Thyroid gland (tissue), 4 donors: ENCODE measurements around the gene SMIM36.

Experiments
- POLR2A ChIP-seq, 2 donors: fragments of 450-650 bp; IDR thresholded peaks; one replicate each; pipeline ENCODE4 v1.6.1; 2017; ENCODE audit warnings: antibody characterized with exemption in 2 of 2, mild to moderate bottlenecking in 2 of 2, moderate library complexity in 1 of 2
- TF ChIP-seq, protein P1 (sequence below), 6 experiments: fragments of 200-600 bp in 3 of 6; fragments of 450-650 bp in 3 of 6; sonication (generic) in 3 of 6; IDR thresholded peaks; one replicate each; pipeline ENCODE4 v1.5.1; 2016 to 2019; ENCODE audit warnings: antibody characterized with exemption in 6 of 6, mild to moderate bottlenecking in 2 of 6, inconsistent platforms in 1 of 6, moderate library complexity in 1 of 6

DNA sequence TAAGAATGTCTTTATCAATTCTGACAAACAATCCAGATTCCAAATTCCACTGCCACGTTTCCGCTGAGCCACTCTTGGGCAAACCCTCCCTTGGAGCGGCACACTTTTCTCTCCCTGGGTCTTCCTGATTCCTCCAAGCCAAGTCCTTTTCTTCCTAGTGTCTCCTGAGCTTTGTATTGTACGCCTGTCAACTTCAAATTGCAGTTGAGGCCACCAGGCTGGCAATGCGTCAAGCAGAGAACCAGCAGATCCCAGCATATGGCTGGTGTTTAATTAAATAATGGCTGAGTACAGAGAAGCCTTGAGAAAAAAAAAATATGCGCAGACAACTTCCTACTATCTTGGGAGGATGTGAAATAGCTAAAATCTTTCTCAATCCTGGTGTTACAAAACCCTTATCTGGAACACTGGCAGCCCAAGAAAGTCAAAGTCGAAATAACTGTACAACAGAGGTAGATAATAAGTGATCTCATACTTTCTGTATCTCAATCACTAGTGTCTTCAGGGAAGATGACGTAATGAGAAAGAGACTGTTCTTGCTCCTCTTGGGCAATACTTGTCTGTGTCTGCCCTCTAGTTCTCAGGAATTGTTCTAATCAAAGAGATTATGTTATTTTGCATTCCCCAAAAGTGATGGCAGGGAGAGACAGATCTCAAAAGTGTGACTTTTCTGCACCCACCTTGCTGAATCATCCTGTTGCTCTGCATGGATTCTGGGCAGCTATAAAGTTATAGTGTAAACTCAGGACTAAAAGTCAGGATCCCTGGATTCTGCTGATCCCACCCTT is 15.0 kb downstream of the SMIM36 start:
- TF ChIP-seq, protein P1, sequence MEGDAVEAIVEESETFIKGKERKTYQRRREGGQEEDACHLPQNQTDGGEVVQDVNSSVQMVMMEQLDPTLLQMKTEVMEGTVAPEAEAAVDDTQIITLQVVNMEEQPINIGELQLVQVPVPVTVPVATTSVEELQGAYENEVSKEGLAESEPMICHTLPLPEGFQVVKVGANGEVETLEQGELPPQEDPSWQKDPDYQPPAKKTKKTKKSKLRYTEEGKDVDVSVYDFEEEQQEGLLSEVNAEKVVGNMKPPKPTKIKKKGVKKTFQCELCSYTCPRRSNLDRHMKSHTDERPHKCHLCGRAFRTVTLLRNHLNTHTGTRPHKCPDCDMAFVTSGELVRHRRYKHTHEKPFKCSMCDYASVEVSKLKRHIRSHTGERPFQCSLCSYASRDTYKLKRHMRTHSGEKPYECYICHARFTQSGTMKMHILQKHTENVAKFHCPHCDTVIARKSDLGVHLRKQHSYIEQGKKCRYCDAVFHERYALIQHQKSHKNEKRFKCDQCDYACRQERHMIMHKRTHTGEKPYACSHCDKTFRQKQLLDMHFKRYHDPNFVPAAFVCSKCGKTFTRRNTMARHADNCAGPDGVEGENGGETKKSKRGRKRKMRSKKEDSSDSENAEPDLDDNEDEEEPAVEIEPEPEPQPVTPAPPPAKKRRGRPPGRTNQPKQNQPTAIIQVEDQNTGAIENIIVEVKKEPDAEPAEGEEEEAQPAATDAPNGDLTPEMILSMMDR (IDR thresholded peaks at IDR 0.05) = no peak
- no peak for TF ChIP-seq POLR2A (IDR thresholded peaks at IDR 0.05)
